Suprapubic skin (tissue), 3 donors: ENCODE data around the gene MRPL22.

Experiments
- POLR2A ChIP-seq, 2 donors: fragments of 450-650 bp; IDR thresholded peaks; one replicate each; pipeline ENCODE4 v1.6.1; 2017; ENCODE audit warnings: antibody characterized with exemption in 2 of 2, mild to moderate bottlenecking in 2 of 2, moderate library complexity in 2 of 2
- TF ChIP-seq, protein P1 (sequence below), 2 donors: fragments of 200-600 bp in 1 of 2; fragments of 450-650 bp in 1 of 2; sonication (generic) in 1 of 2; IDR thresholded peaks; one replicate each; pipeline ENCODE4 v1.5.1; 2016 to 2019; ENCODE audit warnings: antibody characterized with exemption in 2 of 2, mild to moderate bottlenecking in 1 of 2, moderate library complexity in 1 of 2

DNA sequence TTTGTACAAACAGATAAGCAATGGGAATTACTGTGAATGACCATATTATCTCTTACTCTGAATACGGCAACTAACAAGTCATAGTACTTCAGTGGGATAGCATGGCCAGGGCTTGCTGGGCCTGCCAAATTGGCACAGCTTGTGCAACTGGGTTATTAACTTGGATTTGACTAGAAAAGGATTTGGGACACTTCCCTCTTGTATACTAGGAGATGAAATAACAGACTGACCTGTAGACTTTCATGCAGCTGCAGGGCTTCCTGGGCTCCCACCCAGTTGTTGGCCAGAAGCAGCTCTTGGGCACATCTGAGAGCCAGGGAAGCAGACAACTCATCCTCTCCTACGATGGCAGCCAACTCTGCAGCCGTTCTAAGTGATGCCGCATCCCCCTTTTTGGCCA is 42.7 kb upstream of the MRPL22 start:
- TF ChIP-seq, protein P1, sequence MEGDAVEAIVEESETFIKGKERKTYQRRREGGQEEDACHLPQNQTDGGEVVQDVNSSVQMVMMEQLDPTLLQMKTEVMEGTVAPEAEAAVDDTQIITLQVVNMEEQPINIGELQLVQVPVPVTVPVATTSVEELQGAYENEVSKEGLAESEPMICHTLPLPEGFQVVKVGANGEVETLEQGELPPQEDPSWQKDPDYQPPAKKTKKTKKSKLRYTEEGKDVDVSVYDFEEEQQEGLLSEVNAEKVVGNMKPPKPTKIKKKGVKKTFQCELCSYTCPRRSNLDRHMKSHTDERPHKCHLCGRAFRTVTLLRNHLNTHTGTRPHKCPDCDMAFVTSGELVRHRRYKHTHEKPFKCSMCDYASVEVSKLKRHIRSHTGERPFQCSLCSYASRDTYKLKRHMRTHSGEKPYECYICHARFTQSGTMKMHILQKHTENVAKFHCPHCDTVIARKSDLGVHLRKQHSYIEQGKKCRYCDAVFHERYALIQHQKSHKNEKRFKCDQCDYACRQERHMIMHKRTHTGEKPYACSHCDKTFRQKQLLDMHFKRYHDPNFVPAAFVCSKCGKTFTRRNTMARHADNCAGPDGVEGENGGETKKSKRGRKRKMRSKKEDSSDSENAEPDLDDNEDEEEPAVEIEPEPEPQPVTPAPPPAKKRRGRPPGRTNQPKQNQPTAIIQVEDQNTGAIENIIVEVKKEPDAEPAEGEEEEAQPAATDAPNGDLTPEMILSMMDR (IDR thresholded peaks at IDR 0.05) = no peak
- no peak for TF ChIP-seq POLR2A (IDR thresholded peaks at IDR 0.05)
